GM06990 (cell line): ENCODE data around the gene GUCY1B1.
"Not testable (repeated sequence)": the region's sequence is repeated elsewhere in the genome, so short reads cannot be mapped to it uniquely, and the experiment has no call there.

ENCODE experiments used
- DNase-seq: peaks from one replicate; pipeline ENCODE4 v3.0.0-alpha.2; 2011; ENCODE audit not compliant: insufficient read length; ENCODE audit errors: extremely low read depth
- H3K27me3 ChIP-seq: replicated peaks from 2 replicates; pipeline ENCODE4 v1.6.0; 2011; ENCODE audit warnings: low read length; ENCODE audit not compliant: control insufficient read depth, insufficient read depth
- H3K36me3 ChIP-seq: 2 replicates; pipeline ENCODE4 v1.5.1; 2011; ENCODE audit warnings: low read length; ENCODE audit not compliant: control insufficient read depth, insufficient read depth
- H3K4me3 ChIP-seq: replicated peaks from 2 replicates; pipeline ENCODE4 v1.5.1; 2011; ENCODE audit warnings: low read depth, mild to moderate bottlenecking, control low read depth, low read length
- CTCF ChIP-seq: IDR thresholded peaks from 2 replicates; pipeline ENCODE4 v1.5.1; 2011; ENCODE audit warnings: low read length, control low read depth, mild to moderate bottlenecking, inconsistent platforms; ENCODE audit not compliant: insufficient read depth, poor library complexity, severe bottlenecking

The GUCY1B1 gene

GRCh38 chr4:155794589-155795236, 35.9 kb downstream of the GUCY1B1 start:
- no peak for TF ChIP-seq CTCF
- H3K27me3 ChIP-seq, result no peaks in the 10 kb centered on the region
- no peaks in the 10 kb centered on the region for H3K36me3 ChIP-seq
- DNase-seq, result no peak
- H3K4me3 ChIP-seq, result no peak overlapping the region

- TF ChIP-seq CTCF, result peak; percentile 48
- H3K27me3 ChIP-seq, result no peaks in the 10 kb centered on the region
- no peaks in the 10 kb centered on the region for H3K36me3 ChIP-seq
- DNase-seq, result no peak
- H3K4me3 ChIP-seq, result no peak overlapping the region
These were observed 37.2 kb downstream of the GUCY1B1 start for GRCh38 chr4:155795991-155796390.

- H3K27me3 ChIP-seq, DNase-seq, H3K36me3 ChIP-seq, H3K4me3 ChIP-seq: not testable (repeated sequence)
These were observed 38.8 kb downstream of the GUCY1B1 start for GRCh38 chr4:155797581-155797980.

GRCh38 chr4:155799116-155799793, 40.4 kb downstream of the GUCY1B1 start:
- no peaks in the 10 kb centered on the region for H3K36me3 ChIP-seq
- TF ChIP-seq CTCF, result no peak

GRCh38 chr4:155799794-155800123, 40.9 kb downstream of the GUCY1B1 start:
- Histone ChIP-seq H3K27me3 (no peaks in the 10 kb centered on the region), H3K36me3 (no peaks in the 10 kb centered on the region), H3K4me3 (no peak overlapping the region)
- TF ChIP-seq CTCF, result no peak
- DNase-seq, result no peak

More at GRCh38 chr4:155799116-155799793, 40.4 kb downstream of the GUCY1B1 start:
- H3K27me3 ChIP-seq, result no peaks in the 10 kb centered on the region
- no peak overlapping the region for H3K4me3 ChIP-seq
- no peak for DNase-seq

GRCh38 chr4:155800685-155801343, 42.0 kb downstream of the GUCY1B1 start:
- H3K27me3 ChIP-seq, result no peaks in the 10 kb centered on the region
- H3K36me3 ChIP-seq, result no peaks in the 10 kb centered on the region
- TF ChIP-seq CTCF, result no peak
- no peak for DNase-seq
- H3K4me3 ChIP-seq, result no peak overlapping the region
